HG03432 (cell line): Measurements from ENCODE around the gene RHOBTB3.

Experiments used
- ATAC-seq: cut with Tn5 transposase; IDR thresholded peaks from one replicate; pipeline ENCODE4 v1.9.1; 2021; ENCODE audit warnings: mild to moderate bottlenecking, moderate library complexity; ENCODE audit not compliant: unreplicated experiment

The RHOBTB3 gene

DNA sequence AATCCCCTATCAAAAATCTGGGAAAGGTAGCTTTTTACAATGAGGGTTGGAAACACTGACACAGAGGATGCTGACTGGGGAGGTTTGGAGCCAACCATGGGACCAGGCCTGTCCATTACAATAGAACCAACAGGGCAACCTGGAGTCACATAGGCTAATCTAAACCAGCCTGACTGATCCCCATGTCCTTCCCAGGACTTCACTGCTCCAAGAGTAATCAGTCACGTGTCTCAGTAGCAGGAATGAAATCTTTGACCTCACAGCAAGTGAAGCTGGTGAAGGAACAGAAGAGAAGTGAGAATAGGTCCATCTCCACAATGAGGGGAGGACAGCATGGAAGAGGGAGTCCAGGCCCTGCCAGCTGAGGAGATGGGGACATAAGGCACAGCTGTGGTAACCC is 107.4 kb downstream of the RHOBTB3 start:
- ATAC-seq: no peak

DNA sequence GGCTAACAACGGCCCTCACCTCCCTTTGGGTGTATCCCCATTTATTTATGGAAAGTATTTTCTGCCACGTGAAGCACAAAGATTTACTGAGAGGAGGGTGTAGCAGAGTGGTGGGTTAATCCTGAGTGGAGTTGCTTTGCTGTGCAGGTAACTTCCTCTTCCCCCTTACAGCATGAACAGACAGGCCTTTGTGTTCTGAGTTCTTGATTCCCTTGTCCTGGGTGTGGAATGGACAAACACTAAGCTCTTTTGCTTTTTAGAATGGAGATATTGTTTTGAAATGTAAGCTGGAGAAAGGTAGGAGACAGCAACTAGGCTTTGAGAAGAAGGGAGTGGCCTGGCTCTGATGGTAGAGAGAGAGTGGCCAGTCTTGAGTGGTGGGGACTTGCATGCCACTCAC is 108.5 kb downstream of the RHOBTB3 start:
- ATAC-seq: no peak

DNA sequence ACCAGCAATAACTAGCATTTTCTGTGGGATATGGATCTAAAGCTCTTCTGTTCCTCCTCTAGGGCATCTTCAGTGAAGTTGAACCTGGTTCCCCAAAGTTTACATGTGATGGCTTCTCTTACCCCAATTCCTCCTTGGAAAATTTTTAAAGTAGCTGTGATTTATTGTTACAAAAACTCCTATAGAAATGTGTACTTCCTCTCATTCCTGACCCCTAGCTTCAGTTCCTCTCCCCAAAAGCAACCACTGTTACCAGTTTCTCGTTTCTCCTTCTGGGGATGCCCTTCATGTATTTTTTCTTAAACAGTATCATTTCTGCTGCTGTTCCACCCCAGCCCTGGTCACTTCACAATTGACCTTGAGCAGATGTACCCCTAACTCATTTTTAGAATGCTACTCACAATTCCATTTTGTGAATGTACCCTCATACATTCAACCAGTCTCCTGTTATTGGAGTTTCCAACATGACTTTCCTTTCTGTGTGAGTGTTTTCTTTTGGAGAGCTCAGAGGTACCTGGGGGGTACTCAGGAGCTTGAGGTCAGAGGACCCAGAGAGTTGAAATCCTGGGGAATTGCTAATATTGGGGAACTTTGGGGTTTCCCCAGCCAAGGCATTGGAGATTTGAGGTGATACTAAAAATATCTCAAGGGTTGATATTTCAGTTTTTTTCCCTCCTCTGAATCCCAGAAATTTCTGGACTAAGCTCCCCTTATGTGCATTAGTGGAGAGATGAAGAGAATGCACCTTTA is 110.0 kb downstream of the RHOBTB3 start:
- ATAC-seq: no peak

DNA sequence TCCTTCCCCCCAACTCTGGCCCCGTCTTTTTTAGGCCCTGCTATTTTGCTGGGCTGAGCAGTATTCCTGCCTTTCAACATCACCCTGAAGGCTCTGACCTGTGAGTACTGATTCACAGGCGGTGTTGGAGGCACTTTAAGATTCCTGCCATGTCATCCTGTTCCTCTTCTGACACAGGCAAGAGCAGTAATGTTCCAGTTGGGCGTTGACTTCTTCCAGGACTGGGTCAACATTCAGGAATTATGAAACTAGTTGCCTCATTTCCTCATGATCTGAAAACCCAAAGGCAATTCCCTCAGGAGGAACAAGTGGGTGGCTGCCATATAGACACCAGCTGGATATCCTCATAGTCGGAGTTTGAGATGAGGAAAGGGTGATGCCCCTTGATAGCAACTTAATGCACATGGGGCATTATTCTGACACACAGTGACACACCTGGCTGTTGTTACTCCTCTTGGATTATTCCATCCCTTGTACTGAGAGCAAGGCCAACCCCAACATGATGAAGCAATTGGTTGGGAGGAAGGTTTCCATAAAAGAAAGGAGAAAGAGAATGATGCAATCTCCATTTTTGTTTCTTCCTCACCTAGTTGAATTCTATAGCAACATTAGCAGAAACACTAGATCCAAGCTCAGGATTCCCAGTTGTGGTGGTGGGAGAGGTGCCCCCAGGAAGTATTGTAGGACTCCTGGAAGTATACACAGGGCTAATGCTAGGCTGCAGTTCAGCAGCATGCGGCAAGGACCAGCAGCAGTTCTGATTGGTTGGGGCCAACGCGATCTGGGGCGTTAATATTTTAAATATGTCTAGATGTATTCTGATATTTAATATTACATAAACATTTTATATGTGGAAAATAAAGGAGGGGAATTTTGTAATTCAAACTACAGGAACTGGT is 111.0 kb downstream of the RHOBTB3 start:
- no peak for ATAC-seq

DNA sequence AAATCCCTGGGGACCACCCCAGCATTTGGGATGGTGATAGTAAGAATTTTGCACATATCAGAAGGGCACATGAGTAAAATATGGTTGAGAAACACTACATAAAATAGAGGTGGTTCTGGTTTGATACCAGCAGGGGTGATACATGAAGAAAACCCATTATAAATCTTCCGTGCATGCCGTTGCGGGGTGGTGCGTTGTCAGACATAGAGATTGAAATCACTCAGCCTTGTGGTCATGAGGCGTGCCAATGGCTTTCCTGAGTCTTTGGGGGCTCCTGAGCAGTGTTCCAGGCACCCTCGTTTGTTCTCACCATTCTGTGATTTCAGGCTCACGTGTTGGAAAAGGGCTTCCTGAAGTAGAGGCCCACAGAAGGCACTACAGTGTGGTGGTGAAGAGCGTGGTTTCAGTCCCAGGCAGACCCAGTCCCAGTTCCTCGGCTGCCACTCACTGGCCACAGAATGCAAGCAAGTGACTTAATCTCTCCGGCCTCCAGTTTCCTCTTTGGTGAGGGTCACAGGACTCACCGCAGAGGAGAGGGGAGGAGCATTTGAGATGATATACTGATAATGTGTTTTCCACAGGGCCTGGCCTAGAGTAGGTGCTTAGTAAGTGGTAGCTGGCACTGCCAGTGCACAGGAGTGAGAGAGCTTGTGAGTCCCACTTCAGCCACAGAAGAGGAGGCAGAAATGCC is 111.9 kb downstream of the RHOBTB3 start:
- peak; percentile 95 for ATAC-seq

DNA sequence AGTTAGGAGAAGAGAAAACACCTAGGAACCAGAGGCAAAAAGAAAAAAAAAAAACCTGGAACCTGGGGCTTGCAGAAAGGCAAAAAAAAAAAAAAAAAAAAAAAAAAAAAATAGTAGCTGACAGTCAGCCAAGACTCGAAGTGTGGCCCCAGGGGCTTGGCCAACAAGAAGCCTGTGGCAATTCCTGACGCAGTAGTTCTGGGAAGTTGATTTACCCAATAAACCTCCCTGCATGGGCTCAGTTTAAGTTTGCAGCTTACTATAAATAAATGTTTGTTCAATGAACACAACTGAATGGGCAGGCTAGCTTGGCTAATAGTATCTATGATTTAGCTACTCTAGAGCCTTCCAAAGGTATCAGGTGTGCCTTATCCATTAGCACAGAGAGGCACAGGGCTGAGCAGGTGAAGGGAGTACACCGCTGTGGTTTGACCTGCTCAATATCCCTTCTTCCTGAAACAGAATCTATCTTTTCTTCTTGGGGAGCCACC is 112.6 kb downstream of the RHOBTB3 start:
- ATAC-seq: no peak

DNA sequence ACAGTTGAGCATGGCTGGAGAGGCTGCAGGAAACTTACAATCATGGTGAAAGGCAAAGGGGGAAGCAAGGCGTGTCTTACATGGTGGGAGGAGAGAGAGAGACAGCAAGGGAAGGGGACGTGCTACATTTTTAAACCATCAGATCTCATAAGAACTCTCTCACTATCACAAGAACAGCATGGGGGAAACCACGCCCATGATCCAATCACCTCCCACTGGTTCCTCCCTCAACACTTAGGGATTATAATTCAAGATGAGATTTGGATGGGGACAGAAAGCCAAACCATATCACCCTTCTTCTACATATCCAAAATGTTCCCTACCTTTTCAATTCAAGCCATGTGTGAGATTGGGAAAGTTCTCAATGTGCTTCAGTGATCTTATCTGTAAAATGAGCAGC is 114.3 kb downstream of the RHOBTB3 start:
- no peak for ATAC-seq
